SKM-1 treated with dmso at 0.1 percent for 144 hours (cell line): ENCODE results near the gene THG1L.
A peak's percentile ranks its signal among the peaks of the same experiment; 100 is the strongest.
"Not testable (repeated sequence)": the region's sequence is repeated elsewhere in the genome, so short reads cannot be mapped to it uniquely, and the experiment has no call there.

Experiments
- DNase-seq: peaks from one replicate; lab custom pipeline; 2025; ENCODE audit not compliant: unreplicated experiment; lab: John Stamatoyannopoulos, UW

The THG1L gene

GRCh38 chr5:157731272-157732129, at the start of gene THG1L:
Gene THG1L (plus strand): TSS chr5:157731420. CDS start chr5:157731441, 21 bp downstream.
- peak; percentile 96 for DNase-seq

- DNase-seq, result no peak
These were observed 49.0 kb upstream of the THG1L start for GRCh38 chr5:157682257-157682656.

GRCh38 chr5:157686276-157687197, 44.7 kb upstream of the THG1L start:
- DNase-seq, result not testable (repeated sequence)

- no peak for DNase-seq
These were observed 44.0 kb upstream of the THG1L start for GRCh38 chr5:157687198-157687554.

GRCh38 chr5:157689942-157690689, 41.1 kb upstream of the THG1L start:
- DNase-seq, result no peak

GRCh38 chr5:157690690-157691433, 40.4 kb upstream of the THG1L start:
- DNase-seq, result no peak

- not testable (repeated sequence) for DNase-seq
These were observed 37.4 kb upstream of the THG1L start for GRCh38 chr5:157693816-157694215.

GRCh38 chr5:157696154-157696553, 35.1 kb upstream of the THG1L start:
- DNase-seq, result not testable (repeated sequence)

- DNase-seq, result not testable (repeated sequence)
These were observed 32.5 kb upstream of the THG1L start for GRCh38 chr5:157698674-157699073.

GRCh38 chr5:157703736-157704135, 27.5 kb upstream of the THG1L start:
- DNase-seq, result no peak

GRCh38 chr5:157708866-157709265, 22.4 kb upstream of the THG1L start:
- DNase-seq, result no peak

- no peak for DNase-seq
These were observed 21.9 kb upstream of the THG1L start for GRCh38 chr5:157709346-157709745.

- no peak for DNase-seq
These were observed 20.8 kb upstream of the THG1L start for GRCh38 chr5:157710431-157710830.

- DNase-seq, result no peak
These were observed 20.3 kb upstream of the THG1L start for GRCh38 chr5:157710882-157711281.

- DNase-seq, result no peak
These were observed 17.2 kb upstream of the THG1L start for GRCh38 chr5:157713830-157714595.

GRCh38 chr5:157714596-157714864, 16.7 kb upstream of the THG1L start:
- no peak for DNase-seq

- peak; percentile 24 for DNase-seq
These were observed 12.7 kb upstream of the THG1L start for GRCh38 chr5:157718519-157718918.

GRCh38 chr5:157719245-157719644, 12.0 kb upstream of the THG1L start:
- no peak for DNase-seq

- no peak for DNase-seq
These were observed 10.1 kb upstream of the THG1L start for GRCh38 chr5:157721159-157721558.

- DNase-seq, result not testable (repeated sequence)
These were observed 8.3 kb upstream of the THG1L start for GRCh38 chr5:157722895-157723294.
